ENCODE measurements around the gene MED14. TPM values are rescaled to one million over a fixed set of nuclear protein-coding genes. Genes with fewer than 3 reads are reported as not detected.

Gene MED14
- total RNA-seq, 4 donors from 2014 or later, result 33.1 to 102 (median 42.9) TPM

DNA sequence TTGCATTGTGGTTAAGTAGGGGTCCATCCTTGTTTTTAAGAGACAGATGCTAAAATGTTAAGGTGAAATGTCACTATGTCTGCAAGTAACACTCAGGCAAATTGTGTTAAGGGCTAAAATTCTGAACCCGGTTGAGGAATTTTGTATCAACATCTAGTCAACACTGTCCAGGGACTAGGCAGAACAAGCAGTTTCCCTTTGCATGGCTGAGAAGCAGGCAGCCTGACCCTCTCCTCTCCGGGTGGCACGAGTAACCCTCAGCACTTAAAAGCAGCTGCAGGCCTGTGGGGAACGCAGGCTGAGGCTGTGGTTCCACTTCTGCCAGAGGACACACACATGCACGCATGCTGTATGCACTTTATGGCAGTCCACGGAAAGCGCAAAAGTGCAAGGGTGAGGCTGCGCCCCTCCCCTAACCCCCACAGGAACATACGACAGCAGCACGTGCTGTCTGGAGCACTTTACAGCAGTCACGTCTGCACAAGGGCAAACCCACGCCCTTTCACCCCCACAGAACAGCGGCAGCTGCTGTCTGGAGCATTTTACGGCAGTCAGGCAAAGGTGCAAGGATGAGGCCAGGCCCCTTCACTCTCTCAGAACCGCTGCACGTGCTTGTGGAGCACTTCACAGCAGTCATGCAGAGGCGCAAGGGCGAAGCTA, 112.7 kb downstream of the MED14 start:
- no peaks in the 10 kb centered on the region for H3K4me1 ChIP-seq
- WGBS, result 78% methylated on average over 11 of the region's 18 CpGs
- H3K27me3 ChIP-seq, result no peaks in the 10 kb centered on the region
- DNase-seq (ENCODE audit: low spot score in 2 of 2), result no peak
- TF ChIP-seq POLR2A (IDR thresholded peaks at IDR 0.05) (no peak), CTCF (IDR thresholded peaks at IDR 0.05) (no peak), POLR2AphosphoS5 (IDR thresholded peaks at IDR 0.05) (no peak), EP300 (IDR thresholded peaks at IDR 0.05) (no peak)
- no peaks in the 10 kb centered on the region for H3K9me3 ChIP-seq
- H3K36me3 ChIP-seq, result peaks cover 4% of the 10 kb centered on the region
- no peak overlapping the region for H3K4me3 ChIP-seq
- no peak overlapping the region for H3K27ac ChIP-seq

DNA sequence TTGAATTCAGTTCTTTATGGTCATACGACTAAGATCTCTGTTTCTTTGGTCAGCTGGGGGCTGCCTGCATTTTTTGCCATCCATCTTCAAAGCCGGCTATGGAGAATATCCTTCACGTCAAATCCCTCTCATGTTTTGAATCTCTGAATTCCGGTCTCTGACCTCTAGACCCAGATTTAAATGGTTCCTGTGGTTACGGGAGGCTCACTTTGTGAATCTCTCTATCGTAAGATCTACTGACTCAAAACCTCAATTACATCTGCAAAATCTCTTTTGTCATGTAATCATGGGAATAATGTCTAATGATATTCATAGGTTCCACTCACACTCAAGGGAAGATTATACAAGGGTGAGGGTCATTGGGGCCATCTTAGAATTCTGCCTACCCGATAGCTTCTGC, 117.8 kb downstream of the MED14 start:
- TF ChIP-seq POLR2A (IDR thresholded peaks at IDR 0.05) (no peak), POLR2AphosphoS5 (IDR thresholded peaks at IDR 0.05) (no peak), CTCF (IDR thresholded peaks at IDR 0.05) (no peak), EP300 (IDR thresholded peaks at IDR 0.05) (no peak)
- Histone ChIP-seq H3K27ac (no peak overlapping the region), H3K36me3 (no peaks in the 10 kb centered on the region), H3K27me3 (no peaks in the 10 kb centered on the region), H3K4me3 (no peak overlapping the region), H3K4me1 (no peaks in the 10 kb centered on the region), H3K9me3 (no peaks in the 10 kb centered on the region)
- DNase-seq (ENCODE audit: low spot score in 2 of 2), result no peak
- whole genome bisulfite sequencing, result 82% methylated on average over 7 of the region's 7 CpGs

DNA sequence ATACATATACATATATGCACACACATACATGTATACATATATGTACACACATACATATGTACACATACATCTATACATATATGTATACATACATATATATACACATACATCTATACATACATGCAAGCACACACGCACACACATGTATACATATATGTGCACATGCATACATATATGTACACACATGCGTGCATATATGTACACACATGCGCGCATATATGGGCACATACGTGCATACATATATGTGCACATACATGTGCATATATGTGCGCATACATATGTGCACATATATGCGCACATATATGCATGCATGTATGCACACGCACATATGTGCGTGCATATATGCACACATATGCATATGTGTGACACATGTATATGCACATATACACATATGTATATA, 119.4 kb downstream of the MED14 start:
- Histone ChIP-seq H3K27me3 (no peaks in the 10 kb centered on the region), H3K4me1 (no peaks in the 10 kb centered on the region), H3K27ac (no peak overlapping the region), H3K4me3 (no peak overlapping the region), H3K36me3 (no peaks in the 10 kb centered on the region), H3K9me3 (no peaks in the 10 kb centered on the region)
- WGBS, result 84% methylated on average over 9 of the region's 9 CpGs
- TF ChIP-seq CTCF (IDR thresholded peaks at IDR 0.05) (no peak), POLR2A (IDR thresholded peaks at IDR 0.05) (no peak), EP300 (IDR thresholded peaks at IDR 0.05) (no peak), POLR2AphosphoS5 (IDR thresholded peaks at IDR 0.05) (no peak)
- no peak for DNase-seq (ENCODE audit: low spot score in 2 of 2)

- no peaks in the 10 kb centered on the region for H3K27me3 ChIP-seq
- TF ChIP-seq EP300 (IDR thresholded peaks at IDR 0.05) (no peak), POLR2A (IDR thresholded peaks at IDR 0.05) (no peak), POLR2AphosphoS5 (IDR thresholded peaks at IDR 0.05) (no peak), CTCF (IDR thresholded peaks at IDR 0.05) (no peak)
Observed at GRCh38 chrX:40612511-40612910, 122.8 kb downstream of the MED14 start.

GRCh38 chrX:40607381-40607780, 128.0 kb downstream of the MED14 start:
- H3K27ac ChIP-seq, result no peak overlapping the region
- H3K36me3 ChIP-seq, result no peaks in the 10 kb centered on the region
- no peaks in the 10 kb centered on the region for H3K9me3 ChIP-seq
- no peak for DNase-seq (ENCODE audit: low spot score in 2 of 2)
- no peak overlapping the region for H3K4me3 ChIP-seq
- 77% methylated on average over 3 of the region's 3 CpGs for WGBS
- no peaks in the 10 kb centered on the region for H3K4me1 ChIP-seq
- TF ChIP-seq POLR2A (IDR thresholded peaks at IDR 0.05) (no peak), POLR2AphosphoS5 (IDR thresholded peaks at IDR 0.05) (no peak), CTCF (IDR thresholded peaks at IDR 0.05) (no peak), EP300 (IDR thresholded peaks at IDR 0.05) (no peak)
- no peaks in the 10 kb centered on the region for H3K27me3 ChIP-seq

More at GRCh38 chrX:40612511-40612910, 122.8 kb downstream of the MED14 start:
- no peak for DNase-seq (ENCODE audit: low spot score in 2 of 2)
- Histone ChIP-seq H3K27ac (no peak overlapping the region), H3K4me1 (no peaks in the 10 kb centered on the region), H3K36me3 (no peaks in the 10 kb centered on the region), H3K9me3 (no peaks in the 10 kb centered on the region), H3K4me3 (no peak overlapping the region)
- 44% methylated on average over 4 of the region's 4 CpGs for WGBS
